MCF 10A (cell line): ENCODE results near the gene HLA-DOA. TPM values are rescaled to one million over a fixed set of nuclear protein-coding genes. Genes with fewer than 3 reads are reported as not detected.

Source experiments
- BruUV-seq: library from RNA; stranded (reverse); fragments of 400-500 nt; replicated peaks from 2 replicates; lab custom pipeline; 2021; lab: Mats Ljungman, UMichigan
- CTCF ChIA-PET: fragments of 300-600 bp; sonication (Branson Sonifier 250); formaldehyde crosslinking; extraction: SDS; loops from one replicate; lab custom pipeline; 2021; ENCODE audit warnings: antibody characterized with exemption, inconsistent platforms; lab: Yijun Ruan, JAX
- POLR2A ChIA-PET: fragments of 300-600, 350-650 bp; sonication (Branson Sonifier 250); formaldehyde crosslinking; extraction: SDS; loops from one replicate; lab custom pipeline; 2020; ENCODE audit warnings: antibody characterized with exemption, inconsistent platforms; lab: Yijun Ruan, JAX
- DNase-seq: peaks from one replicate; pipeline ENCODE4 v3.0.0-alpha.2; 2018; ENCODE audit not compliant: unreplicated experiment
- H3K27ac Mint-ChIP-seq: one replicate; pipeline ENCODE4 v1.8.0; 2022; ENCODE audit warnings: mild to moderate bottlenecking, low read depth, mixed read lengths; ENCODE audit not compliant: unreplicated experiment
- H3K27me3 Mint-ChIP-seq: one replicate; pipeline ENCODE4 v1.8.0; 2022; ENCODE audit warnings: mixed read lengths; ENCODE audit not compliant: insufficient read depth, unreplicated experiment
- H3K36me3 Mint-ChIP-seq: one replicate; pipeline ENCODE4 v1.8.0; 2022; ENCODE audit warnings: mild to moderate bottlenecking, moderate library complexity, mixed read lengths; ENCODE audit not compliant: insufficient read depth, unreplicated experiment
- H3K4me1 Mint-ChIP-seq: one replicate; pipeline ENCODE4 v1.8.0; 2022; ENCODE audit warnings: mixed read lengths; ENCODE audit not compliant: insufficient read depth, unreplicated experiment
- H3K4me3 Mint-ChIP-seq: one replicate; pipeline ENCODE4 v1.8.0; 2022; ENCODE audit warnings: mild to moderate bottlenecking, moderate library complexity, mixed read lengths; ENCODE audit not compliant: unreplicated experiment
- H3K9me3 Mint-ChIP-seq: one replicate; pipeline ENCODE4 v1.8.0; 2022; ENCODE audit warnings: mixed read lengths; ENCODE audit not compliant: unreplicated experiment
- CTCF ChIP-seq: fragments of 200-600 bp; IDR thresholded peaks from one replicate; pipeline ENCODE4 v1.8.0; 2022; ENCODE audit warnings: antibody characterized with exemption, mild to moderate bottlenecking; ENCODE audit not compliant: unreplicated experiment
- intact Hi-C: fragments of 100-400 bp; cut with micrococcal nuclease; formaldehyde crosslinking; loops from 2 replicates; pipeline ENCODE4 v1.14.1; 2022
- total RNA-seq: library from RNA; stranded (reverse); gene quantifications from 2 replicates; pipeline ENCODE4 v1.2.3, GENCODE V29; 2022

Gene HLA-DOA
- total RNA-seq, 1 experiment from 2014 or later: not detected

GRCh38 chr6:32974541-32975308 lies 34.7 kb downstream of the HLA-DOA start:
- peak overlapping the region; percentile 99 for H3K27ac Mint-ChIP-seq
- no TSS peak for BruUV-seq
- DNase-seq: no peak
- H3K4me3 Mint-ChIP-seq: peak overlapping the region; percentile 90
- no peaks in the 10 kb centered on the region for H3K27me3 Mint-ChIP-seq
- no peaks in the 10 kb centered on the region for H3K9me3 Mint-ChIP-seq
- ChIA-PET CTCF (interaction anchor here (0.8 to 4.2 kb wide), 7 partner anchors 10 to 89 kb away, joined by 3 to 35 read pairs (median 8); partner anchors contain the start of gene HLA-DMA), POLR2A (interaction anchor here (0.6 to 10.4 kb wide), 25 partner anchors 8 to 798 kb away, joined by 3 to 245 read pairs (median 5); partner anchors contain the start of genes HLA-DMA, HLA-DMB, RING1 and RPS18)
- no peak for TF ChIP-seq CTCF
- intact Hi-C loops: loop anchor here (1.0 kb wide), 1 partner anchor 10 kb away; no protein-coding TSS in a partner anchor
- H3K4me1 Mint-ChIP-seq: peaks cover 38% of the 10 kb centered on the region
- peaks cover 94% of the 10 kb centered on the region for H3K36me3 Mint-ChIP-seq

GRCh38 chr6:32974016-32974333 lies 35.4 kb downstream of the HLA-DOA start:
- intact Hi-C loops: loop anchor here (1.0 kb wide), 1 partner anchor 10 kb away; no protein-coding TSS in a partner anchor
- H3K4me1 Mint-ChIP-seq: peaks cover 38% of the 10 kb centered on the region
- peak overlapping the region; percentile 99 for H3K27ac Mint-ChIP-seq
- TF ChIP-seq CTCF: no peak
- ChIA-PET CTCF (interaction anchor here (0.8 to 4.2 kb wide), 5 partner anchors 11 to 136 kb away, joined by 3 to 35 read pairs (median 6); partner anchors contain the start of gene TAP2), POLR2A (interaction anchor here (0.6 to 10.4 kb wide), 23 partner anchors 8 to 1574 kb away, joined by 3 to 245 read pairs (median 5); partner anchors contain the start of genes HLA-DMA, HLA-DMB, RING1 and RPS18)
- H3K27me3 Mint-ChIP-seq: no peaks in the 10 kb centered on the region
- H3K4me3 Mint-ChIP-seq: peak overlapping the region; percentile 90
- H3K9me3 Mint-ChIP-seq: no peaks in the 10 kb centered on the region
- peak; percentile 47 for DNase-seq
- peaks cover 87% of the 10 kb centered on the region for H3K36me3 Mint-ChIP-seq
- no TSS peak for BruUV-seq

GRCh38 chr6:32973144-32974015 lies 36.0 kb downstream of the HLA-DOA start:
- peaks cover 81% of the 10 kb centered on the region for H3K36me3 Mint-ChIP-seq
- ChIA-PET POLR2A (interaction anchor here (0.6 to 10.4 kb wide), 37 partner anchors 10 to 1573 kb away, joined by 3 to 245 read pairs (median 5); partner anchors contain the start of genes B3GALT4, HLA-DMA, HLA-DMB and KIFC1), CTCF (interaction anchor here (0.8 to 4.2 kb wide), 4 partner anchors 11 to 135 kb away, joined by 3 to 35 read pairs (median 8); partner anchors contain the start of gene TAP2)
- peaks cover 38% of the 10 kb centered on the region for H3K4me1 Mint-ChIP-seq
- BruUV-seq: no TSS peak
- peak overlapping the region; percentile 99 for H3K27ac Mint-ChIP-seq
- intact Hi-C loops: loop anchor here (1.0 kb wide), 1 partner anchor 11 kb away; no protein-coding TSS in a partner anchor
- H3K9me3 Mint-ChIP-seq: no peaks in the 10 kb centered on the region
- H3K27me3 Mint-ChIP-seq: no peaks in the 10 kb centered on the region
- TF ChIP-seq CTCF: no peak
- DNase-seq: peak; percentile 60
- peak overlapping the region; percentile 90 for H3K4me3 Mint-ChIP-seq
